HG02973 (cell line): ENCODE data around the gene PPM1K.

Experiments used
- ATAC-seq: cut with Tn5 transposase; IDR thresholded peaks from one replicate; pipeline ENCODE4 v1.9.1; 2021; ENCODE audit warnings: moderate library complexity; ENCODE audit not compliant: unreplicated experiment

PPM1K gene

GRCh38 chr4:88277711-88278225 is 6.6 kb downstream of the PPM1K start:
- ATAC-seq = no peak

GRCh38 chr4:88276952-88277710 is 7.2 kb downstream of the PPM1K start:
- no peak for ATAC-seq

- ATAC-seq = no peak
Observed at GRCh38 chr4:88275949-88276515, 8.3 kb downstream of the PPM1K start.

- ATAC-seq = peak; percentile 62
Observed at GRCh38 chr4:88275516-88275915, 8.8 kb downstream of the PPM1K start.

GRCh38 chr4:88268913-88269312 is 15.4 kb downstream of the PPM1K start:
- no peak for ATAC-seq

GRCh38 chr4:88264336-88264735 is 20.0 kb downstream of the PPM1K start:
- no peak for ATAC-seq

- ATAC-seq = no peak
Observed at GRCh38 chr4:88257726-88258125, 26.6 kb downstream of the PPM1K start.

- no peak for ATAC-seq
Observed at GRCh38 chr4:88255111-88255510, 29.2 kb downstream of the PPM1K start.

- ATAC-seq = no peak
Observed at GRCh38 chr4:88251924-88252323, 32.4 kb downstream of the PPM1K start.

GRCh38 chr4:88247148-88247547 is 37.2 kb downstream of the PPM1K start:
- ATAC-seq = no peak

GRCh38 chr4:88246600-88246999 is 37.8 kb downstream of the PPM1K start:
- ATAC-seq = no peak

- ATAC-seq = peak; percentile 71
Observed at GRCh38 chr4:88244816-88245579, 39.4 kb downstream of the PPM1K start.

- no peak for ATAC-seq
Observed at GRCh38 chr4:88244056-88244455, 40.3 kb downstream of the PPM1K start.

GRCh38 chr4:88242144-88242543 is 42.2 kb downstream of the PPM1K start:
- ATAC-seq = no peak

GRCh38 chr4:88240297-88240714 is 44.1 kb downstream of the PPM1K start:
- ATAC-seq = no peak

GRCh38 chr4:88230969-88231771 is 53.2 kb downstream of the PPM1K start:
- ATAC-seq = no peak

- ATAC-seq = no peak
Observed at GRCh38 chr4:88230461-88230891, 53.9 kb downstream of the PPM1K start.

- ATAC-seq = no peak
Observed at GRCh38 chr4:88227734-88228133, 56.6 kb downstream of the PPM1K start.

- ATAC-seq = no peak
Observed at GRCh38 chr4:88226143-88226542, 58.2 kb downstream of the PPM1K start.

- ATAC-seq = no peak
Observed at GRCh38 chr4:88225232-88226105, 58.9 kb downstream of the PPM1K start.
